ENCODE results near the gene KIF5C.
"Not testable (repeated sequence)": the region's sequence is repeated elsewhere in the genome, so short reads cannot be mapped to it uniquely, and the experiment has no call there.

KIF5C gene

GRCh38 chr2:148965623-148966437, 90.8 kb downstream of the KIF5C start:
- DNase-seq (ENCODE audit: low read depth in 2 of 2): no peak

DNA sequence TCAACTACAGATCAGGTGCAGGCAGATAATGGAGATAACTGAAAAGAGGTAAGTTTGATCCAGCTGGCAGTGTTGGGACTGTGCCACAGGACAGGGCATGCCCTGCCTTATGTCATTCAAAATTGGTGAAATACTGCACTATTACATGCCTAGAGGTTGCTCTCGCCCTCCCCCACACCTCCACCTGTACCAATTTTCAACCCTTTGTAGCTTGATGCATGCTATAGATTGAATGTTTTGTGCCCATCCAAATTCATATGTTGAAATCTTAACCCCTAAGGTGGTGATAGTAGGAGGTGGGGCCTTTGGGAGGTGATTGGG, 91.4 kb downstream of the KIF5C start:
- no peak for DNase-seq (ENCODE audit: low read depth in 2 of 2)

DNA sequence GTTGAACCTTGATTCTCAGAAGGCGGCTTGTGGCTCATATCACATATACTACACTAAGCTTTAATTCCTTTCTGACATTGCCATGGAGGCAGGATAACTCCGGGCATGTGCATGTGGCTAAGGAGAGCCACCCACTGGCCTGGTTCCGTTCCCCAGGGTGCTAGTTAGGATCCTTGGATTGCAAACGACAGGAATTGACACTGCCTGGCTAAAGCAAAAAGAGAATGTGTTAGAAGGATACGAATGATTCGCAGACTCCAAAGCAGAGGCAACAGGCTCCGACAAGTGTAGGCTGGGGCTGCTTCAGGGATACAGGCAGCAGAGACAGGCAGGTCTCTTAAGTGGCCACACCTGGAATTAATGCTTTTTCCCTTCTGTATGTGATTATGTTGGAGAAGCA, 92.0 kb downstream of the KIF5C start:
- DNase-seq (ENCODE audit: low read depth in 2 of 2): no peak

DNA sequence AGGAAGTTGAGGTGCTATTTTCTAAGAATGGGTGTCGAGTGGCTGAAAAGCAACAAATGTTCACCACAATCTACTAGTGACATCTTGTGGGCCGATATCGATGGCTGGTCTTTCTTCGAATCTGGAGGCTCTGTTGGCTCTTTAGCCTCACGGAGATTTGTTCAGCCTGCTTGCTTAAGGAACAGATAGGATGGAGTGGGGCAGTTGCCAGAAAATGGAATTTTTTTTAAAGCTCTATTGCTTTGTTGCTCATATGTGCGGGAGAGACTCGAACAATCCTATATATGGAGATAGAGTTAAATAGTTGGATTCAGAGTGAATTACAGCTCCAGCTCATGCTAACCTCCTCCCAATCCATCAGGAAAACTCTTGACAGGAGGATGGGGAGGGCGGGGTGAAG, 92.6 kb downstream of the KIF5C start:
- DNase-seq (ENCODE audit: low read depth in 2 of 2): no peak

DNA sequence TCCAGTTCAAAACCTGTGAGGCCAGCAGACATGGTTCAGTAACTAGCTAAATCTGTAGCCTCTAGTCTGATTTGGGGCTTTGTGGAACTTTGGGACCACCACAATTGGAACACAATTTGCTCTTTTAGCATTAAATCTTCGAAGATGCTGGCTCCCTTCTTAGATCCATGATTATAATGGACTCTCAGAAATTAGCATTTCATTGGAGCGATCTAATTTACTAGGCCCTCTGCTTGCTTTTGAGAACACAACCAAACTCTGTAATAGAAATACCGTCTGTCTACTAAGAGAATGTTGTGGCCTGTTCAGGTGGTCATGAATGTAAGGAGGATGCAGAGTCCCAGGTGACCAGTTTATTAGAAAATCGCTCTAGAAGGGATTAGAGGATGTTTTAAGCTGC, 93.3 kb downstream of the KIF5C start:
- DNase-seq (ENCODE audit: low read depth in 2 of 2): no peak

DNA sequence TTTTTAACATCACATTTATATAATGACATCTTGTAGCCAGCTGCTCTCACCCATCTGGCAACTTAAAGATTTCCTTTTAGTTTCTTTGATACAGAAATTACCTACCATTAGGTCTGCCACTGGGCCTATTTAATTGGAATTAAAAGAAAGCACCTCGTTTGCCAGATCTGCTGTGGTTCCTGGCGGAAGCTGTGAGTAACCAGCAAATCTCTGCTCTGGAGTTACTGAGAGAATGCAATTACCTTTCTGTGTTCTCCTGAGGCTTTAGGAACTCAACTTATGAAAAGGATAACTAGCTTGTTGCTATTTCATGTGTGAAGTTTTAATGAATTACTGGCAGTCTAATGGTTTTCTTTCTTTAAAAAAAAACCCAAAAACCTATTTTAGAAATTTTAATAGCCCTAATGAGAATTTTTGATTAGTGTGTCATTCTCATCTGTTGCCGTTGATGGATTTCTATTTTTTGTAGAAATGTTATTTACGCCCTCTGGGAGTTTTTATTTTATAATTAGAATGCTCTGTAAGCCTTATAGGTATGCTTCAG, 93.8 kb downstream of the KIF5C start:
- no peak for DNase-seq (ENCODE audit: low read depth in 2 of 2)

DNA sequence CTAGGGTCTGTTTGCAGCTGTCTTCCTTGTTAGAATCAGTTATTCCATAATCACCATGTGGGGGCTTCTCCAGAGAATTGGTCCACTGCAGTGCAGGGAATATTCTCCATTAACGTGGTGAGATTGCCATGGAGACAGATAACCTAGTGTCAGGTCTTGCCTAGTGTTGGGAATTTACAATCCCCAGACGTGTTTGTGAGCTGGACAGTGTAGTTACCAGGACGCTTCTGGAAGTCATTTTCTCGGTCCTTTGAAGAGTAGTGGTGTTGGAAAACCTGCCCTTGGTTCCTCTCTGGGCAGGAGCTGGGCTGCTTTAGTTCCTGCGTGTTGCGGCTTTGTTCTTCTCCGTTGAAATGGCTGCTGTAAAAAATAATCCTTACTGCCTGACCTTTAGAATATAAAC, 94.6 kb downstream of the KIF5C start:
- DNase-seq (ENCODE audit: low read depth in 2 of 2): no peak

- no peak for DNase-seq (ENCODE audit: low read depth in 2 of 2)
Observed at GRCh38 chr2:148970385-148970784, 95.4 kb downstream of the KIF5C start.

- no peak for DNase-seq (ENCODE audit: low read depth in 2 of 2)
Observed at GRCh38 chr2:148971547-148971946, 96.5 kb downstream of the KIF5C start.

- no peak for DNase-seq (ENCODE audit: low read depth in 2 of 2)
Observed at GRCh38 chr2:148974095-148974494, 99.1 kb downstream of the KIF5C start.

GRCh38 chr2:148978026-148978685, 103.1 kb downstream of the KIF5C start:
- no peak for DNase-seq (ENCODE audit: low read depth in 2 of 2)

- DNase-seq (ENCODE audit: low read depth in 2 of 2): no peak
Observed at GRCh38 chr2:148978706-148979105, 103.7 kb downstream of the KIF5C start.

DNA sequence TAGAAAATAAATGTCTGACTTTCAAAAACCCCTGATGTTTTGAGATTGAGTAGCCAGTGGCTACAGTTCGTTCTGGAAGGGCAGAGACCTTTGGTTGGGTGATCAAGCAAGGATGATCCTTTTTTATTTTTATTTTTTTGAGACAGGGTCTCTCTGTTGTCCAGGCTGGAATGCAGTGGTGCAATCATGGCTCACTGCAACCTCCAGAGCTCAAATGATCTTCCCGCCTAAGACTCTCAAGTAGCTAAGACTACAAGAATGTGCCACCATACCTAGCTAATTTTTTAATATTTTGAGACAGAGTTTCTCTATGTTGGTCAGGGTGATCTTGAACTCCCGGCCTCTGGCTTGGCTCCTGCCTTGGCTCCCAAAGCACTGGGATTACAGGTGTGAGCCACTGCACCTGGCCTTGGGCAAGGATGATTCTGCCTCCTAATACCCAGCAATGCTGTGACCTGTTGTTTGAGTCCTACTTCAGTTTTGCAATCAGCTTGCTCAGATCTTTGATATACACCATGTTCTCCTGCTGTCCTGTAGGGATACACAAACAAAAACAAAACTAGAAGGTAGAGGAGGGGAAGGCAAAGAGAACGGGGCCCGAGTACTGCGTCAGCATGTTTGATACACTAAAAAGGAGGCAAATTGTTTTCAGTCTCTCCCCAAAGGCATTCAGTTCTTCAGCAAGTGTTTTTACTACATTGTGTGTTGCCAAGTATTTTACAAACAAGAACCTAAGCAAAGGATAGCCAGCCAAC, 104.3 kb downstream of the KIF5C start:
- no peak for DNase-seq (ENCODE audit: low read depth in 2 of 2)

DNA sequence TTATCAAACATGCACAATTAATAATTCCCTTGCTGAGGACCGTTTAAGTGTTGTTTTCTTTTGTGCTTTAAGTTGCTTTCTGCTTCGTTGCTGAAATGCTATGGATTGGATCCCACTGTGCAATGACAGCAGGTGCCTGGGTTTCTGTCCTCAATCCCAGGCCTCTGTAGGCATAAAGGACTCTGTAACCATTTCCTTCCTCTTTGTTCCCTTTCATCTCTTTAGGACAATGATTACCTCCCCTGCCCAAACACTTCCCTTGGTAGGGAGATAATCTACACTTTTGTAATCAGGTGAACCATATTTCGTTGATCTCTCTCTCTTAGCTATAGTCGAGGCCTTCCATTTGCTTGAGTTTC, 104.9 kb downstream of the KIF5C start:
- DNase-seq (ENCODE audit: low read depth in 2 of 2): no peak

- DNase-seq (ENCODE audit: low read depth in 2 of 2): not testable (repeated sequence)
Observed at GRCh38 chr2:148980496-148980895, 105.5 kb downstream of the KIF5C start.

- no peak for DNase-seq (ENCODE audit: low read depth in 2 of 2)
Observed at GRCh38 chr2:148981324-148981723, 106.3 kb downstream of the KIF5C start.

DNA sequence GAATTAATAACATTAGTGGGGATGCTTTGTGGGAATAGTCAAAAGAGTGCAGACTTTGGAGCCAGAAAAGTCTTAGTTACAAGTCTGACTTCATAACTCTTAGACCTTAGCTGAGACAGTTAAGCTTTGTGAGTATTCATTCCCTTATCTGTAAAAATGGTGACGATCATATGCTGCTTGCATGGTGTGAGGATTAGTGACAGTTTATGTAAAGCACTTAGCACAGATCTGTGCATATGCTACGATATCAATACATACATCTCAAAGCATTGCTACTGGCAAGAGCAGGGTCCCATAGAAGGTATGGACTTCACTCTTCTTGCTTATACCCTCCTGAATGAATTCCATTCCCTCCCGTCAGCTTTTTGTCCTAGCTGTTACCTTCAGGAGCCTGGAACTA, 106.8 kb downstream of the KIF5C start:
- no peak for DNase-seq (ENCODE audit: low read depth in 2 of 2)

DNA sequence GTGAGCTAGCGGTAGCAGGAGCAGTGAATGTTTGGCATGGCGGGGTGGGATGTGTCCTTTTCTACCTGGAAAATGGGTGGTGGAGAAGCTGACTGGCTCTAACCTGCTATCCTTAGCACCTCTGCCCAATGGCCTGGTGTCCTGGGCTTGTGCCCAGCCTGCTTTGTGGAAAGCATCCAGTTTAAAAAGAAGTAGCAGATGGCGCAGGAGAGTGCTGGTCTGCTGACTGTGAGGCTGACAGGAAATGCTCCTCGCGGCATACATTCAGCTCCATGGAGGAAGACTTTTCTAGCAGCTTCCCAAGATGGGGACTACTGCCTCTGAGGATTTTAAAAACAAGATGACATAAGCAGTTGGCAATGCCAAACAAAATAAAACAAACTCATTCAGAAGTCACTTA, 107.3 kb downstream of the KIF5C start:
- DNase-seq (ENCODE audit: low read depth in 2 of 2): no peak

- DNase-seq (ENCODE audit: low read depth in 2 of 2): no peak
Observed at GRCh38 chr2:148983896-148984295, 108.9 kb downstream of the KIF5C start.

- no peak for DNase-seq (ENCODE audit: low read depth in 2 of 2)
Observed at GRCh38 chr2:148984449-148984848, 109.4 kb downstream of the KIF5C start.

- no peak for DNase-seq (ENCODE audit: low read depth in 2 of 2)
Observed at GRCh38 chr2:148987286-148987685, 112.3 kb downstream of the KIF5C start.

DNA sequence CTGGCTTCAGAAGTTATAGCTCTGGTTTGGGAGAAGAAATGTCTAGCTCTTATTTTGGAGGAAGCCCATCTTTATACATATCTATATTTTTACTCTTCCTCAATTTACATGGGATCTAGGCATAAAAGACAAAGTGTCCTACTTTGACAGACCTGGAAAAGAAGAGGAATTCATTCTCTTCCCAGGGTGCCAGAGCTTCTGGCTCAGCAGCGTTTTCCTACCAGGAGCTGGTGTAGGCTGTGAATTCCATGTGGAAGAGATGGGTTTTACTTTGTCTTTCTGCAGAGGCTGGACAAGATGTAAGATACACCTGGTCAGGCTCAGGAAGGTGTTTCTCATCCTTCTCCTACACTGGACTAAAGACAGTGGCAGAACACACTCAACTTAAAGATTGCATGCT, 113.3 kb downstream of the KIF5C start:
- DNase-seq (ENCODE audit: low read depth in 2 of 2): no peak

Data from stimulated activated CD4-positive, alpha-beta T cell treated with anti-CD3 and anti-CD28 coated beads, Interleukin-12 subunit alpha, Interleukin-12 subunit beta, amount 100 ng/mL, for 24 hours (primary cell).